ENCODE results near the gene LRRN3. TPM values are rescaled to one million over a fixed set of nuclear protein-coding genes. Genes with fewer than 3 reads are reported as not detected.

The LRRN3 gene
- polyA plus RNA-seq, 2 of the 4 experiments (the other 2 are of a cell fraction): 0.05 to 0.06 TPM

GRCh38 chr7:111074748-111075146, 16.2 kb upstream of the LRRN3 start:
- POLR2A ChIA-PET: no interaction called here
- FAIRE-seq: no peak

GRCh38 chr7:111075498-111075897, 15.4 kb upstream of the LRRN3 start:
- FAIRE-seq: no peak
- ATAC-seq: no peak
- 74% methylated on average over 5 of the region's 5 CpGs for WGBS (ENCODE audit: missing lambda C conversion rate)
- H3K9me3 ChIP-seq: no peaks in the 10 kb centered on the region
- H3K4me3 ChIP-seq: no peak overlapping the region
- TF ChIP-seq NFE2L2 (conservative IDR thresholded peaks at IDR 0.05; ENCODE audit: low read length) (no peak), EHF (CRISPR knock-in tag; IDR thresholded peaks at IDR 0.05) (no peak), CEBPB (IDR thresholded peaks at IDR 0.05) (no peak), GATA3 (IDR thresholded peaks at IDR 0.05; ENCODE audit: borderline replicate concordance) (no peak)
- peaks cover 16% of the 10 kb centered on the region; the same call in 1 of the 3 replicates for H3K4me1 ChIP-seq
- ChIA-PET POLR2A (no interaction called here), CTCF (interaction anchor here (0.6 kb wide), 1 partner anchor 9 kb away, joined by 3 read pairs; no protein-coding TSS in a partner anchor)
- no peak for DNase-seq (ENCODE audit: low read depth in 1 of 2, low spot score in 1 of 2)
- no peak overlapping the region for H3K4me2 ChIP-seq
- no peak overlapping the region for H3K27ac ChIP-seq

More at GRCh38 chr7:111074748-111075146, 16.2 kb upstream of the LRRN3 start:
- H3K9me3 ChIP-seq: no peaks in the 10 kb centered on the region
- CTCF ChIA-PET: no interaction called here
- H3K4me2 ChIP-seq: no peak overlapping the region
- TF ChIP-seq PBX3 (IDR thresholded peaks at IDR 0.05) (no peak), TFCP2L1 (CRISPR knock-in tag; IDR thresholded peaks at IDR 0.05) (no peak), SMC3 (IDR thresholded peaks at IDR 0.05) (no peak), ZSCAN20 (CRISPR knock-in tag; IDR thresholded peaks at IDR 0.05) (no peak), TP53 (CRISPR knock-in tag; IDR thresholded peaks at IDR 0.05) (no peak), CBX8 (IDR thresholded peaks at IDR 0.05) (no peak), RCOR1 (IDR thresholded peaks at IDR 0.05; ENCODE audit: low read depth, low read length) (no peak), RAD21 (conservative IDR thresholded peaks at IDR 0.05 in 1 of 2, IDR thresholded peaks at IDR 0.05 in 1 of 2) (no peak)
- DNase-seq (ENCODE audit: low read depth in 1 of 2, low spot score in 1 of 2): no peak
- 84% methylated on average over 6 of the region's 6 CpGs for WGBS (ENCODE audit: missing lambda C conversion rate)
- H3K27ac ChIP-seq: no peak overlapping the region
- no peak for ATAC-seq
- peaks cover 16% of the 10 kb centered on the region; the same call in 1 of the 3 replicates for H3K4me1 ChIP-seq
- no peak overlapping the region for H3K4me3 ChIP-seq

- H3K4me2 ChIP-seq: no peak overlapping the region
- DNase-seq (ENCODE audit: low read depth in 1 of 2, low spot score in 1 of 2) (no peak), FAIRE-seq (no peak)
Observed at GRCh38 chr7:111076205-111076604, 14.7 kb upstream of the LRRN3 start.

GRCh38 chr7:111077001-111077400, 13.9 kb upstream of the LRRN3 start:
- POLR2A ChIA-PET: no interaction called here
- WGBS (ENCODE audit: missing lambda C conversion rate): 98% methylated on average over 2 of the region's 2 CpGs

More at GRCh38 chr7:111076205-111076604, 14.7 kb upstream of the LRRN3 start:
- Histone ChIP-seq H3K27ac (no peak overlapping the region), H3K4me1 (peaks cover 16% of the 10 kb centered on the region; the same call in 1 of the 3 replicates), H3K4me3 (no peak overlapping the region), H3K9me3 (no peaks in the 10 kb centered on the region)
- no peak for ATAC-seq
- ChIA-PET POLR2A (no interaction called here), CTCF (interaction anchor here (0.7 kb wide), 1 partner anchor 485 kb away, joined by 3 read pairs; no protein-coding TSS in a partner anchor)
- TF ChIP-seq KDM1A (IDR thresholded peaks at IDR 0.05; ENCODE audit: low read depth) (no peak), GATA3 (IDR thresholded peaks at IDR 0.05; ENCODE audit: borderline replicate concordance) (no peak), FOSL2 (IDR thresholded peaks at IDR 0.05) (0 out of 2 replicates have a peak, but pooled peaks have one; percentile 11), FOSL2 (CRISPR knock-in tag; IDR thresholded peaks at IDR 0.05) (no peak), EHMT2 (IDR thresholded peaks at IDR 0.05; ENCODE audit: low read depth) (no peak), CBX8 (IDR thresholded peaks at IDR 0.05) (no peak)

More at GRCh38 chr7:111077001-111077400, 13.9 kb upstream of the LRRN3 start:
- TF ChIP-seq E2F6 (IDR thresholded peaks at IDR 0.05; ENCODE audit: borderline replicate concordance, low read depth) (no peak), HDAC2 (IDR thresholded peaks at IDR 0.05) (no peak), FOSL2 (IDR thresholded peaks at IDR 0.05) (no peak), FOSL2 (CRISPR knock-in tag; IDR thresholded peaks at IDR 0.05) (no peak), BHLHE40 (IDR thresholded peaks at IDR 0.05; ENCODE audit: low read depth, low read length) (no peak), POLR2A (IDR thresholded peaks at IDR 0.05; ENCODE audit: low read length) (no peak), BCL3 (IDR thresholded peaks at IDR 0.05) (no peak), CBX2 (IDR thresholded peaks at IDR 0.05; ENCODE audit: borderline replicate concordance, low read depth) (no peak), CHD2 (IDR thresholded peaks at IDR 0.05; ENCODE audit: low read length, partially characterized antibody) (no peak), CBX8 (IDR thresholded peaks at IDR 0.05) (no peak), RAD21 (conservative IDR thresholded peaks at IDR 0.05 in 1 of 2, IDR thresholded peaks at IDR 0.05 in 1 of 2) (no peak), NFE2L2 (conservative IDR thresholded peaks at IDR 0.05; ENCODE audit: low read length) (no peak), EHF (CRISPR knock-in tag; IDR thresholded peaks at IDR 0.05) (no peak)
- CTCF ChIA-PET: no interaction called here
- ATAC-seq (no peak), DNase-seq (ENCODE audit: low read depth in 1 of 2, low spot score in 1 of 2) (no peak), FAIRE-seq (no peak)
- Histone ChIP-seq H3K4me3 (no peak overlapping the region), H3K4me2 (no peak overlapping the region), H3K9me3 (no peaks in the 10 kb centered on the region), H3K27ac (no peak overlapping the region), H3K4me1 (peaks cover 16% of the 10 kb centered on the region; the same call in 1 of the 3 replicates)
